ENCODE data around the gene ELAVL4. TPM values are rescaled to one million over a fixed set of nuclear protein-coding genes. Genes with fewer than 3 reads are reported as not detected.

Gene ELAVL4
- total RNA-seq, result under 0.01 TPM in 2 replicates

GRCh38 chr1:50108497-50109059, at the start of gene ELAVL4:
ELAVL4 (plus strand) TSS chr1:50108920; CDS start chr1:50109190, 270 bp downstream.

Other genes with a start within 250 kb of the ELAVL4 start
- not detected in 2 replicates for gene AGBL4, start 85.0 kb upstream of the ELAVL4 start, total RNA-seq

Data from smooth muscle cell of bladder (primary cell).